Keratinocyte (primary cell): ENCODE measurements around the gene DEPDC4.

Experiments
- CTCF ChIP-seq, 3 experiments: IDR thresholded peaks in 1 of 3; conservative IDR thresholded peaks in 1 of 3; optimal IDR thresholded peaks in 1 of 3; 2 replicates in 2 of 3; 3 replicates in 1 of 3; pipeline versions ENCODE3 to v1.5.1; 2011; ENCODE audit warnings: low read length in 3 of 3, mild to moderate bottlenecking in 3 of 3, moderate library complexity in 2 of 3, control low read depth in 1 of 3, inconsistent platforms in 1 of 3; ENCODE audit not compliant: insufficient read depth in 2 of 3; ENCODE audit errors: extremely low read depth in 1 of 3
- EZH2 ChIP-seq: IDR thresholded peaks from one replicate; pipeline ENCODE4 v1.6.1; 2012; ENCODE audit warnings: inconsistent platforms, mild to moderate bottlenecking, low read length, moderate library complexity

- TF ChIP-seq CTCF (optimal IDR thresholded peaks at IDR 0.05 in 1 of 3, IDR thresholded peaks at IDR 0.05 in 1 of 3, conservative IDR thresholded peaks at IDR 0.05 in 1 of 3; ENCODE audit: extremely low read depth in 1 of 3, insufficient read depth in 2 of 3, low read length in 3 of 3) (no peak), EZH2 (no peak)
Measured at GRCh38 chr12:100293017-100293416, 26.1 kb upstream of the DEPDC4 start.
